Right lobe of liver (tissue), 4 donors: Measurements from ENCODE around the gene GRIPAP1.

Source experiments
- POLR2A ChIP-seq: fragments of 450-650 bp; IDR thresholded peaks from one replicate; pipeline ENCODE4 v1.6.1; 2017; ENCODE audit warnings: antibody characterized with exemption, mild to moderate bottlenecking
- TF ChIP-seq, protein P1 (sequence below), 4 donors: fragments of 200-600 bp in 3 of 4; fragments of 450-650 bp in 1 of 4; IDR thresholded peaks; one replicate each; pipeline versions ENCODE4 v1.5.1 to v1.8.0; 2016 to 2022; ENCODE audit warnings: antibody characterized with exemption in 4 of 4, mild to moderate bottlenecking in 2 of 4
- donor health status: DM: no; HTN: no; CAD: no.
- donor health status: DM: no; HTN: no; CAD: no.
- donor health status: DM: no; HTN: yes; CAD: no.

DNA sequence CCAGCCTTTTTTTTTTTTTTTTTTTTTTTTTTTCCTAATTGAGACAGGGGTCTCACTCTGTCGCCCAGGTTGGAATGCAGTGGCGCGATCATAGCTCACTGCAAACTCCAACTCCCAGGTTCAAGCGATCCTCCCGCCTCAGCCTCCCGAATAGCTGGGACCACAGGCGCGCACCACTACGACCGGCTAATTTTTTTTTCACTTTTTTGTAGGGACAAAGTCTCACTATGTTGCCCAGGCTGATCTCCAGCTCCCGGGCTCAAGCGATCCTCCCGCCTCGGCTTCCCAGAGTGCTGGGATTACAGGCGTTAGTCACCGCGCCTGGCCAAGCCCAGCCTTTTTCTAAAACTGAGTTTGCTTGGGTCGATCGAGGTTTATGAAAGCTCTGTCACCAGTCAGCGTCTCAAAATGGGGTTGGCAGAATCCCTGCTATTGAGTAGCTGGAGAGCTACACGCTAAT lies 43.4 kb downstream of the GRIPAP1 start:
- TF ChIP-seq, protein P1, sequence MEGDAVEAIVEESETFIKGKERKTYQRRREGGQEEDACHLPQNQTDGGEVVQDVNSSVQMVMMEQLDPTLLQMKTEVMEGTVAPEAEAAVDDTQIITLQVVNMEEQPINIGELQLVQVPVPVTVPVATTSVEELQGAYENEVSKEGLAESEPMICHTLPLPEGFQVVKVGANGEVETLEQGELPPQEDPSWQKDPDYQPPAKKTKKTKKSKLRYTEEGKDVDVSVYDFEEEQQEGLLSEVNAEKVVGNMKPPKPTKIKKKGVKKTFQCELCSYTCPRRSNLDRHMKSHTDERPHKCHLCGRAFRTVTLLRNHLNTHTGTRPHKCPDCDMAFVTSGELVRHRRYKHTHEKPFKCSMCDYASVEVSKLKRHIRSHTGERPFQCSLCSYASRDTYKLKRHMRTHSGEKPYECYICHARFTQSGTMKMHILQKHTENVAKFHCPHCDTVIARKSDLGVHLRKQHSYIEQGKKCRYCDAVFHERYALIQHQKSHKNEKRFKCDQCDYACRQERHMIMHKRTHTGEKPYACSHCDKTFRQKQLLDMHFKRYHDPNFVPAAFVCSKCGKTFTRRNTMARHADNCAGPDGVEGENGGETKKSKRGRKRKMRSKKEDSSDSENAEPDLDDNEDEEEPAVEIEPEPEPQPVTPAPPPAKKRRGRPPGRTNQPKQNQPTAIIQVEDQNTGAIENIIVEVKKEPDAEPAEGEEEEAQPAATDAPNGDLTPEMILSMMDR (IDR thresholded peaks at IDR 0.05), result no peak
- TF ChIP-seq POLR2A, result no peak
